Gastroesophageal sphincter (tissue), 3 donors: Measurements from ENCODE around the gene SLC22A16.

ENCODE experiments used
- CTCF ChIP-seq, 4 experiments: fragments of 200-600 bp in 2 of 4; fragments of 450-650 bp in 2 of 4; sonication (generic) in 1 of 4; IDR thresholded peaks; one replicate each; pipeline ENCODE4 v1.5.1; 2017 to 2019; ENCODE audit warnings: antibody characterized with exemption in 4 of 4, mild to moderate bottlenecking in 2 of 4, moderate library complexity in 2 of 4
- EP300 ChIP-seq: sonication (generic); formaldehyde crosslinking; IDR thresholded peaks from one replicate; pipeline ENCODE4 v1.6.1; 2017; ENCODE audit warnings: antibody characterized with exemption, mild to moderate bottlenecking
- POLR2A ChIP-seq, 2 donors: fragments of 450-650 bp; IDR thresholded peaks; one replicate each; pipeline ENCODE4 v1.6.1; 2017; ENCODE audit warnings: antibody characterized with exemption in 2 of 2, mild to moderate bottlenecking in 2 of 2, moderate library complexity in 1 of 2
- POLR2AphosphoS5 ChIP-seq: sonication (generic); formaldehyde crosslinking; IDR thresholded peaks from one replicate; pipeline ENCODE4 v1.6.1; 2017; ENCODE audit warnings: antibody characterized with exemption

DNA sequence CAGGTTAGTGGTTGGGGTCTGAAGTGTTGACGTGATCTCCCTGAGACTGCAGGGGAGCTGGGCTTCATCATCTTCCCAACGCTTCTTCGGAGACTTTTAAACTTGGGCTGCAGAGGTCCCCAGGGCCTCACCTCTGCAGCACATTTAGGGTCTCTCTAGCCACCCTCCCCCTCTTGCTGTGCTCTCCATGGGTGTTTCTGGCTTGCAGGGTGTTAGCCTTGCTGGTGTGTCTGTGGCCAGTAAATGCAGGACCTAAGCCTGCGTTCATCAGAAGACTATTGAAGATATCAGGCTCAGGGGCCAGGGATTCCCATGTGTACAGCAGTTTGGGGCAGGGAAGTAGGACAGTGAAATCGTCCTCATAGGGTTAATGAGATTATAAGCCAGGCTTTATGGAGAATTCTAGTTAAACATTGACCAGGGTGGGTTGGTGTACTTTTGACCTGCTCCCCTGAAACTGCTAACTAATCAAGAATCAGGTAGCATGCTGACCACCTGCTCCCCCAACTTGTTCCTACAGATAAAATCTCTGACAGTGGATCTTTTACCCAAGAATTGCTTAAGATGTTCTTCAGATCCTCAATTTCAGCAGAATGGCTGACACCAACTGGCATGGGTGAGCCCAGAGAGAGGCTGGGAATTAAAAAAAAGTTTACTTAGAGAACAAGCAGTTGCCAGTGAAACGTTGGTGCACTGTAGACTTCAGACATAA, 57.2 kb downstream of the SLC22A16 start:
- no peak for TF ChIP-seq POLR2AphosphoS5
- TF ChIP-seq POLR2A (IDR thresholded peaks at IDR 0.05), result no peak
- no peak for TF ChIP-seq CTCF (IDR thresholded peaks at IDR 0.05)
- TF ChIP-seq EP300, result no peak
